K562 treated with DMSO at 1 percent for 4 hours (cell line): Measurements from ENCODE around the gene SYCP2. TPM values are rescaled to one million over a fixed set of nuclear protein-coding genes. Genes with fewer than 3 reads are reported as not detected.

Experiments
- total RNA-seq: library from RNA; unstranded; fragments of 300-600 nt; gene quantifications from 2 replicates; pipeline ENCODE4 v1.2.3, GENCODE V29; 2022; ENCODE audit not compliant: insufficient read depth

The SYCP2 gene, protein sequence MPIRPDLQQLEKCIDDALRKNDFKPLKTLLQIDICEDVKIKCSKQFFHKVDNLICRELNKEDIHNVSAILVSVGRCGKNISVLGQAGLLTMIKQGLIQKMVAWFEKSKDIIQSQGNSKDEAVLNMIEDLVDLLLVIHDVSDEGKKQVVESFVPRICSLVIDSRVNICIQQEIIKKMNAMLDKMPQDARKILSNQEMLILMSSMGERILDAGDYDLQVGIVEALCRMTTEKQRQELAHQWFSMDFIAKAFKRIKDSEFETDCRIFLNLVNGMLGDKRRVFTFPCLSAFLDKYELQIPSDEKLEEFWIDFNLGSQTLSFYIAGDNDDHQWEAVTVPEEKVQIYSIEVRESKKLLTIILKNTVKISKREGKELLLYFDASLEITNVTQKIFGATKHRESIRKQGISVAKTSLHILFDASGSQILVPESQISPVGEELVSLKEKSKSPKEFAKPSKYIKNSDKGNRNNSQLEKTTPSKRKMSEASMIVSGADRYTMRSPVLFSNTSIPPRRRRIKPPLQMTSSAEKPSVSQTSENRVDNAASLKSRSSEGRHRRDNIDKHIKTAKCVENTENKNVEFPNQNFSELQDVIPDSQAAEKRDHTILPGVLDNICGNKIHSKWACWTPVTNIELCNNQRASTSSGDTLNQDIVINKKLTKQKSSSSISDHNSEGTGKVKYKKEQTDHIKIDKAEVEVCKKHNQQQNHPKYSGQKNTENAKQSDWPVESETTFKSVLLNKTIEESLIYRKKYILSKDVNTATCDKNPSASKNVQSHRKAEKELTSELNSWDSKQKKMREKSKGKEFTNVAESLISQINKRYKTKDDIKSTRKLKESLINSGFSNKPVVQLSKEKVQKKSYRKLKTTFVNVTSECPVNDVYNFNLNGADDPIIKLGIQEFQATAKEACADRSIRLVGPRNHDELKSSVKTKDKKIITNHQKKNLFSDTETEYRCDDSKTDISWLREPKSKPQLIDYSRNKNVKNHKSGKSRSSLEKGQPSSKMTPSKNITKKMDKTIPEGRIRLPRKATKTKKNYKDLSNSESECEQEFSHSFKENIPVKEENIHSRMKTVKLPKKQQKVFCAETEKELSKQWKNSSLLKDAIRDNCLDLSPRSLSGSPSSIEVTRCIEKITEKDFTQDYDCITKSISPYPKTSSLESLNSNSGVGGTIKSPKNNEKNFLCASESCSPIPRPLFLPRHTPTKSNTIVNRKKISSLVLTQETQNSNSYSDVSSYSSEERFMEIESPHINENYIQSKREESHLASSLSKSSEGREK (N-terminal part only)
- total RNA-seq = 0.48 and 1.6 TPM in 2 replicates

DNA sequence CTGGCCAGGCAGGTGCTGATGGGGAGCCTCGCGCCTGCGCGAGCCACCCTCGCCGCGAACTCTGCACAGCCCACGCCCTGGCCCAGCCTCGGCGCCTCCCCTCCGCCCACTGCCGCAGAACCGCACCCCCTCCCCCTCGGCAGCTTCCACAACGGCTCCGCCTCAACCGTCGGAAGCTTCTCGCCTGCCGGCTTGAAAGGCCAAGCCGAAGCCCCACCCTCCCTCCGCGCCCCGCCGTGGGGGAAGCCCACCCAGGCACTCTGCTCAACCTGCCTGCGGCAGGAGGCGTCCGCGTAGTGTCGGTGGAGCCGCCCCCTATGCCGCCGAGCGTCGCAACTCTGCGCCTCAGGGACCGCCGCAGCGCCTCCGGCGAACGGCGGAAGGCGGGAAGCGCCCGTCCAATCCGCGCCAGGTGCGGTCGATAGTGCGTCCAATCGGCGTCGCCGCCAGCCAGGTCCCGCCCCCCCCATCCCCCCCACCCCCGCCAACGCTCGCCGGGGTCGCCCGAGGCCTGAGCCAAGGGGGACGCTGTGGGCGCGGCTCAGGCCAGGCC lies at the start of gene SYCP2:
TSS of gene SYCP2 (minus strand) at position 342 of the 553 bp plus-strand sequence. CDS start 11,224 bp downstream, outside the sequence.

DNA sequence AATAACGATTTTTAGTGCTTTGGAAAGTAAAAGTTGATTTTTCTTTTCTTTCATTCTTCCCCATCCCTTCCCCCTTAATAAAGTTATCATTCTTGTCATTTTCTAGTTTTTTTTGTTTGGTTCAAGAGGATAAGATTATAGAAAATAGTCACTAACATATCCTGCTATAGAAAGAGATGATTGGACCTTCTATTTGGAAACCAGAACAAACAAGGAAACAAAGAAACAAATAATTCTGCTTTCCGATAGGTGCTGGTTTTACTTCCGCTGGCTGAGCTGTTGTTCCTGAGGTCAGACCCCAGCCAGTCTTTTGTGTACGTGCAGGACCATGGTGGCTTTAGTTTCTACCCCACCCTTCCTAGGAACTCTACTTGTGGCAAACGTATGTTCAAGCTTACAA lies 24.7 kb upstream of the SYCP2 start, which contains the start of gene CDH26:
TSS of gene CDH26 (plus strand) at position 301 of the 400 bp plus-strand sequence. CDS start 304 bp downstream, outside the sequence.

DNA sequence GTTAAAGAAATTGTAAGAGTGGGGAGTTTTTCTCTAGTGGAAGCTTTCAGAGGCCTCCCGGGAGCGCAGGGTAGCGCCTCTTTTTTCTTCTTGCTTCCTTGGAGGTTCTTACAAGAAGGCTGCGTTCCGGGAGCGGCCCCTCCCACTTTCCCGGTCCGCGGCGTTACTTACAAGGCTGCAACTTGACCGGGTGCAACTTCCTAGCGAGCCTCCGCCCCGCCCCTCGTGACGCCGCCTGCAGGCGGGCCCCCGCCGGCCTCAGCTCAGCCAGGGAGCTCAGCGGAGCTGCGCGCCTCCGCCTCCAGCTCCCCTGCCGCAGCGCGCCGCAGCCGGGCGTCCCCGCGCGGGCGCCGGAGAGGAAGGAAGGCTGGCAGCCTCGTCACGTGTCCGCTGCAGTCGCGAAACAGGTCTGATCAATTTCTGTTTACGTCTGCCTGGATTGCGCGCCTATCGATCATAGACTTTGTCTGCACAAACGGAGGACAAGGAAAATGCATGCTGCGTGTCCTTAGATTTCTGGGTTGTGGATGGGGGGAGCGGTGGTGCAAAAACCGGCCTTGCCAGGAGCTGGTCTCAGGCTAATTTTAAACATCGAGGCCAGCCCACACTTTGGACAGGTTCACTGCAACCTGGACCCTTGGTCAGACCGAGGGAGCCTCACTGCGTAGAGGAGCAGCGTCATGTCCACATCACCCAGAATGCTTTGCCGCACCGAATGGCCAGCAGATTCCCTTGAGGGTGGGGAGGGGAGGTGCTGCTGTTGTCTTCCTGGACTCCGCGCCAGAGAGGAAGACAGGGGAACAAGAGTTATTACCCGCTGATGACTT lies 6.9 kb upstream of the SYCP2 start, which contains the start of the genes FAM217B and PPP1R3D:
TSS of gene FAM217B (plus strand) at position 261 of the 827 bp plus-strand sequence. CDS start 3,555 bp downstream, outside the sequence.
TSS of gene PPP1R3D (minus strand) at position 177 of the 827 bp plus-strand sequence. CDS start 374 bp downstream, outside the sequence.

Other genes starting within 250 kb of the SYCP2 start
- 3.0 and 4.1 TPM in 2 replicates for gene PPP1R3D, start 6.7 kb upstream of the SYCP2 start, total RNA-seq
- 7.0 and 7.2 TPM in 2 replicates for gene FAM217B, start 6.8 kb upstream of the SYCP2 start, total RNA-seq
- gene CDH26, start 24.8 kb upstream of the SYCP2 start, total RNA-seq = 0.38 TPM in 1 of 2 replicates, not detected in the other